ENCODE results near the gene CLIP1.
"Not testable (repeated sequence)": the region's sequence is repeated elsewhere in the genome, so short reads cannot be mapped to it uniquely, and the experiment has no call there.

The CLIP1 gene

DNA sequence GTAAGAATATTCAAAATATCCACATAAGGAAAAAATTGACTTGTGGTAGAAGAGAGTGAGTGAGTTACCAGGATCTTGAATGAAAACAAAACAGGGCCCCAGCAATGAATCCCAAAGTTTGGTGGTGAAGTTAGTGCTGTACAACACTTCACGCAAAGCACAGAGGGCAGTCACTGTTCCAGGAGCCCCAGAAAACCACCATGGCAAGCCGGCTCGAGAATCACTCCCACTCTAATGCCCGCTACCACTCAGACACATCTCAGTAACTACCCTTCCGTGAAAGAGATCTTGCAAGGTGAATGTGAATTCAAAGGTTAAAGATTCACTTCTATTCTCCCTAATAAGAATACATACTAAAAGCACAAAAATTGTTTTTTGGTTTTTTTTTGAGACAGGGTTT, 30.1 kb downstream of the CLIP1 start:
- no peak overlapping the region for H3K4me3 ChIP-seq (ENCODE audit: low read depth, low read length)
- DNase-seq (ENCODE audit: low read depth) = no peak
- TF ChIP-seq, protein P1, sequence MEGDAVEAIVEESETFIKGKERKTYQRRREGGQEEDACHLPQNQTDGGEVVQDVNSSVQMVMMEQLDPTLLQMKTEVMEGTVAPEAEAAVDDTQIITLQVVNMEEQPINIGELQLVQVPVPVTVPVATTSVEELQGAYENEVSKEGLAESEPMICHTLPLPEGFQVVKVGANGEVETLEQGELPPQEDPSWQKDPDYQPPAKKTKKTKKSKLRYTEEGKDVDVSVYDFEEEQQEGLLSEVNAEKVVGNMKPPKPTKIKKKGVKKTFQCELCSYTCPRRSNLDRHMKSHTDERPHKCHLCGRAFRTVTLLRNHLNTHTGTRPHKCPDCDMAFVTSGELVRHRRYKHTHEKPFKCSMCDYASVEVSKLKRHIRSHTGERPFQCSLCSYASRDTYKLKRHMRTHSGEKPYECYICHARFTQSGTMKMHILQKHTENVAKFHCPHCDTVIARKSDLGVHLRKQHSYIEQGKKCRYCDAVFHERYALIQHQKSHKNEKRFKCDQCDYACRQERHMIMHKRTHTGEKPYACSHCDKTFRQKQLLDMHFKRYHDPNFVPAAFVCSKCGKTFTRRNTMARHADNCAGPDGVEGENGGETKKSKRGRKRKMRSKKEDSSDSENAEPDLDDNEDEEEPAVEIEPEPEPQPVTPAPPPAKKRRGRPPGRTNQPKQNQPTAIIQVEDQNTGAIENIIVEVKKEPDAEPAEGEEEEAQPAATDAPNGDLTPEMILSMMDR (IDR thresholded peaks at IDR 0.05; ENCODE audit: insufficient read depth, low read depth, low read length, missing control alignments) = no peak

DNA sequence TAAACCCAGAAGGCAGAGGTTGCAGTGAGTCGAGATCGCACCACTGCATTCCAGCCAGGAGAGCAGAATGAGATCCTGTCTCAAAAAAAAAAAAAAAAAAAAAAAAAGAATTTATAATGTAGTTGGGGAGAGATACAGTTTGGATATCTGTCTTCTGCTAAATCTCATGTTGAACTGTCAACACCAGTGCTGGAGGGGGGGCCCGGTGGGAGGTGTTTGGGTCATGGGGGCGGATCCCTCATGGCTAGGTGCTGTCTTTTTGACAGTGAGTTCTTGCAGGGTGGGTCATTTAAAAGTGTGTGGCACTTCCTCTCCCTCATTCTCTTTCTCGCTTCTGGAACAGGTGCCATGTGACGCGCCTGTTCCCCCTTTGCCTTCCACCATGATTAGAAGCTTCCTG, 32.8 kb downstream of the CLIP1 start:
- TF ChIP-seq, protein P1 (IDR thresholded peaks at IDR 0.05; ENCODE audit: insufficient read depth, low read depth, low read length, missing control alignments) = no peak
- no peak for DNase-seq (ENCODE audit: low read depth)
- no peak overlapping the region for H3K4me3 ChIP-seq (ENCODE audit: low read depth, low read length)

DNA sequence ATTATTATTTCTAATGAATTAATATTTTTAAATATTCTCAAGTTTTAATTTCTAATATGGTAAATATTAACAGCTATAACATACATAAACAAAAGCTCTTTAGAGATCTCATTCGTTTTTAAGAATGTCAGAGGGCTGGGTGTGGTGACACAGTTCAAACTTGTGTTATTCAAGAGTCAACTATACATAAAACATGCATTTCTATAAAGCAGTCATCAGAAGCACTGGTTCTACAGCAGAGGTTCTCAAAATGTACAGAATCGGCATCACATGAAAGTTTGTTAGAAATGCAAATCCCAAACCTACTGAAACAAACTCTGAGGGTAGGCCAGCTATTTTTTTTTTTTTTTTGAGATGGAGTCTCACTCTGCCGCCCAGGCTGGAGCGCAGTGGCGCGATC, 34.6 kb downstream of the CLIP1 start:
- TF ChIP-seq, protein P1 (IDR thresholded peaks at IDR 0.05; ENCODE audit: insufficient read depth, low read depth, low read length, missing control alignments) = no peak
- H3K4me3 ChIP-seq (ENCODE audit: low read depth, low read length) = no peak overlapping the region
- DNase-seq (ENCODE audit: low read depth) = no peak

DNA sequence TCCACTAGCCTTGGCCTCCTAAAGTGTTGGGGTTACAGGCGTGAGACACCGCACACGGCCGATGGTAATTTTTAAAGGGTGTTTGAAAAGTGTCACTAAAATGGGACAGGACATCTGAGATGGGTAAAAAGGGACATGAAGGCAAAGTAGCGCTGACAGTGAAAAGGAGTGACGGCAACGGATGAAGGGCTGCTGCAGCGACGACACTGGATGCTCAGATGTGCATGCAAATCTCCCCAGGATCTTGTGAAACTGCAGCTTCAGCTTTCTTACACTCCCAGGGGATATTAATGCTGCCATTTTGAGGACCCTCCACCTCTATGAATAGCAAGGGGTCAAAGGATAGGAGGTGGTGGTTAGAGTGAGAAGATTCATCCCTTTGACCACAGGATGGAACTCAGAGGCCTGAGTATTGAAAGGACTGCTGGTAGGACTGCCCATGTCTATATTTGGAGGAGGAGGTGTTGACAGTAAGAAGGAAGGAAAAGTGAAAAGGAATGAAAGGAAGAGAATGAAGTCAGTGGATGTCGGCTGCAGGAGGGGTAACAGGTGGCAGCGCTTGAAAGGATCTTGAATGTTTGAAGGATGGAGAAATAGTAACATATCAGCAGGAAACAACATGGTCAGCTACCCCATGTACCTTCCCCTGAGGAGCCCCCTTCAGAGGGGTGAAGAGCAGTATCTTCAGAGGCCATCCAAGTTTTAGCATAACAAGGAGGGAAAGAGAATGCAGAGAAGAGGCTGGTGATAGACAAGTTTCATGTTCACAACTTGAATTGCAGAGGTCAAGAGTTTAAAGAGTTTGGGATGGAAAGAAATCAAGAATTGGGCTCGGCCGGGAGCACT, 37.1 kb downstream of the CLIP1 start:
- TF ChIP-seq, protein P1 (IDR thresholded peaks at IDR 0.05; ENCODE audit: insufficient read depth, low read depth, low read length, missing control alignments) = no peak
- no peak overlapping the region for H3K4me3 ChIP-seq (ENCODE audit: low read depth, low read length)
- DNase-seq (ENCODE audit: low read depth) = no peak

DNA sequence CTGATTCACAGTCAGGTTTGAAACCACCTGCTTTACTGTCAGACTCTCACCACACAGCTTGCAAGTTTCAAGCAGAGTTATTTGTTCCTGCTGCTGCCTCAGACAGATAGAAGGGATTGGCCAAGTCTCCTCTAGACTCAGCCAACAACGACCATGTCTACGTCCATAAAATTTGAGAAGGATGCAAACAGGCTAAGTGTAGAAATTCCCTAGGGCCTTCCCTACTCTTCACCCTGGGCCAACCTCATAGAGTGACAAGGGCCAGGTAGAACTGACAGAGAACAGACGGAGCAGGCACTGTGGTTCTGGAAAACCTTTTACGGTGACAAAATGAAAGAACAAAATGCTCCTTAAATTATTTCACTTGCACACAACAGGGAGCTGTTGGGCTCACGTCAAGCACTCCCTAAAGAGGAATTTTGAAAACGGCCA, 39.5 kb downstream of the CLIP1 start:
- no peak for DNase-seq (ENCODE audit: low read depth)
- H3K4me3 ChIP-seq (ENCODE audit: low read depth, low read length) = no peak overlapping the region
- TF ChIP-seq, protein P1 (IDR thresholded peaks at IDR 0.05; ENCODE audit: insufficient read depth, low read depth, low read length, missing control alignments) = no peak

DNA sequence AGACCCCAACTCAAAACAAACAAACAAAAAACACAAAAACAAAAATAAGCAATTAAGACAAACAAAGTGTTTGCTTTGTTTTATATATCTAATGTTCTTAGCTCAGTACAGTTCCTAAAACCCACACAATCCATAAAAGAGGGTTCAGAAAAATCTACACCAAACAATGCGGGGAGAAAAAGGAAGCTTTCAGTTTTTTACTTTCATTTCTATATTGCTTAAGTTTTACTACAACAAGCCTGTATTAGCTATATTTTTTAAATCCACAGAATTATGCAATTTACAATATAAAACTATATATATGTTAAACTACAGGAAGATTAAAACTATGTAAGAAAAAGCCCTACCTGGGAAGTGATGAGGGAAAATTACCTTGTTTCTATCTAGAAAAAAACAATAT, 41.4 kb downstream of the CLIP1 start:
- no peak for DNase-seq (ENCODE audit: low read depth)
- TF ChIP-seq, protein P1 (IDR thresholded peaks at IDR 0.05; ENCODE audit: insufficient read depth, low read depth, low read length, missing control alignments) = no peak
- H3K4me3 ChIP-seq (ENCODE audit: low read depth, low read length) = no peak overlapping the region

DNA sequence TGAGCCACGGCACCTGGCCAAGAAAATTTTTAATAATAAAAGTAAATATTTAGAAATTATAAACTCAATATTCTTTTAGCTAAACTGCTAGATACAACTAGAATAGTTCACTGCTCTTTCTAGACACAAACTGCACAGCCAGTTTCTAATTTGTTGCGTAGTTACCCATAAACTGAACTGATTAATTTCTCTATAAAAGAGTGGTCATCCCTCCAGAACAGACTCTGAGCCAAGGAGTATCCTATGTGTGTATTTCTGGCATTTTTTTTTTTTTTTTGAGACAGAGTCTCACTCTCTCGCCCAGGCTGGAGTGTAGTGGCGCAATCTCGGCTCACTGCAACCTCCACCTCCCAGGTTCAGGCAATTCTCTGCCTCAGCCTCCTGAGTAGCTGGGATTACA, 45.7 kb downstream of the CLIP1 start:
- H3K4me3 ChIP-seq (ENCODE audit: low read depth, low read length); DNase-seq (ENCODE audit: low read depth): not testable (repeated sequence)
